IPS DF 19.7 (cell line): ENCODE results near the gene UBE3D.
"Not testable (repeated sequence)": the region's sequence is repeated elsewhere in the genome, so short reads cannot be mapped to it uniquely, and the experiment has no call there.

ENCODE experiments used
- DNase-seq: peaks from one replicate; pipeline ENCODE4 v3.0.0-alpha.2; 2013; ENCODE audit warnings: low read depth, low spot score

The UBE3D gene

GRCh38 chr6:82914511-82914910 is 151.1 kb downstream of the UBE3D start:
- no peak for DNase-seq

GRCh38 chr6:82910820-82911219 is 154.8 kb downstream of the UBE3D start:
- no peak for DNase-seq

GRCh38 chr6:82910395-82910794 is 155.2 kb downstream of the UBE3D start:
- no peak for DNase-seq

- DNase-seq = no peak
These were observed 156.1 kb downstream of the UBE3D start for GRCh38 chr6:82909551-82909950.

- no peak for DNase-seq
These were observed 157.0 kb downstream of the UBE3D start for GRCh38 chr6:82908661-82909060.

- no peak for DNase-seq
These were observed 158.7 kb downstream of the UBE3D start for GRCh38 chr6:82906951-82907350.

GRCh38 chr6:82906489-82906888 is 159.2 kb downstream of the UBE3D start:
- no peak for DNase-seq

- no peak for DNase-seq
These were observed 160.8 kb downstream of the UBE3D start for GRCh38 chr6:82904860-82905259.

- no peak for DNase-seq
These were observed 161.4 kb downstream of the UBE3D start for GRCh38 chr6:82904257-82904656.

GRCh38 chr6:82902290-82902689 is 163.4 kb downstream of the UBE3D start:
- no peak for DNase-seq

- no peak for DNase-seq
These were observed 170.9 kb downstream of the UBE3D start for GRCh38 chr6:82894653-82895259.

GRCh38 chr6:82893889-82894652 is 171.6 kb downstream of the UBE3D start:
- DNase-seq = no peak

- not testable (repeated sequence) for DNase-seq
These were observed 174.1 kb downstream of the UBE3D start for GRCh38 chr6:82891503-82891902.

GRCh38 chr6:82891076-82891475 is 174.6 kb downstream of the UBE3D start:
- DNase-seq = no peak

- DNase-seq = no peak
These were observed 175.4 kb downstream of the UBE3D start for GRCh38 chr6:82890240-82890639.

- DNase-seq = no peak
These were observed 176.5 kb downstream of the UBE3D start for GRCh38 chr6:82889143-82889542.

GRCh38 chr6:82882363-82883023 is 183.1 kb downstream of the UBE3D start:
- no peak for DNase-seq

- no peak for DNase-seq
These were observed 184.1 kb downstream of the UBE3D start for GRCh38 chr6:82881519-82881918.

GRCh38 chr6:82878812-82879211 is 186.8 kb downstream of the UBE3D start:
- no peak for DNase-seq

GRCh38 chr6:82877213-82878195 is 188.1 kb downstream of the UBE3D start:
- DNase-seq = no peak

GRCh38 chr6:82875573-82876185 is 190.0 kb downstream of the UBE3D start:
- DNase-seq = no peak
